ENCODE results near the gene TTLL5.
"Not testable (repeated sequence)": the region's sequence is repeated elsewhere in the genome, so short reads cannot be mapped to it uniquely, and the experiment has no call there.

TTLL5 gene

GRCh38 chr14:75650253-75651058, 10.6 kb upstream of the TTLL5 start:
- DNase-seq (ENCODE audit: low read depth in 3 of 3): no peak

- DNase-seq (ENCODE audit: low read depth in 3 of 3): no peak
Observed at GRCh38 chr14:75653563-75653962, 7.5 kb upstream of the TTLL5 start.

GRCh38 chr14:75654127-75654732, 6.8 kb upstream of the TTLL5 start:
- peak; percentile 68 to 75 (median 73) for DNase-seq (ENCODE audit: low read depth in 3 of 3)

GRCh38 chr14:75655235-75655634, 5.8 kb upstream of the TTLL5 start:
- DNase-seq (ENCODE audit: low read depth in 3 of 3): no peak

GRCh38 chr14:75657331-75657730, 3.7 kb upstream of the TTLL5 start:
- no peak for DNase-seq (ENCODE audit: low read depth in 3 of 3)

GRCh38 chr14:75658957-75659356, 2.1 kb upstream of the TTLL5 start:
- no peak for DNase-seq (ENCODE audit: low read depth in 3 of 3)

- DNase-seq (ENCODE audit: low read depth in 3 of 3): no peak
Observed at GRCh38 chr14:75660238-75660629, 812 bp upstream of the TTLL5 start.

GRCh38 chr14:75661499-75661814, 411 bp downstream of the TTLL5 start:
- DNase-seq (ENCODE audit: low read depth in 3 of 3): no peak

GRCh38 chr14:75662966-75663365, 1.9 kb downstream of the TTLL5 start:
- DNase-seq (ENCODE audit: low read depth in 3 of 3): no peak

GRCh38 chr14:75667099-75667765, 6.2 kb downstream of the TTLL5 start:
- no peak for DNase-seq (ENCODE audit: low read depth in 3 of 3)

GRCh38 chr14:75672605-75673192, 11.7 kb downstream of the TTLL5 start:
- no peak for DNase-seq (ENCODE audit: low read depth in 3 of 3)

- no peak for DNase-seq (ENCODE audit: low read depth in 3 of 3)
Observed at GRCh38 chr14:75673345-75674035, 12.4 kb downstream of the TTLL5 start.

- no peak for DNase-seq (ENCODE audit: low read depth in 3 of 3)
Observed at GRCh38 chr14:75675265-75675960, 14.4 kb downstream of the TTLL5 start.

GRCh38 chr14:75685910-75686309, 24.9 kb downstream of the TTLL5 start:
- no peak for DNase-seq (ENCODE audit: low read depth in 3 of 3)

GRCh38 chr14:75689012-75689411, 28.0 kb downstream of the TTLL5 start:
- no peak for DNase-seq (ENCODE audit: low read depth in 3 of 3)

- no peak for DNase-seq (ENCODE audit: low read depth in 3 of 3)
Observed at GRCh38 chr14:75690010-75690409, 29.0 kb downstream of the TTLL5 start.

- not testable (repeated sequence) for DNase-seq (ENCODE audit: low read depth in 3 of 3)
Observed at GRCh38 chr14:75695025-75695424, 34.0 kb downstream of the TTLL5 start.

GRCh38 chr14:75697386-75697785, 36.3 kb downstream of the TTLL5 start:
- DNase-seq (ENCODE audit: low read depth in 3 of 3): no peak

- DNase-seq (ENCODE audit: low read depth in 3 of 3): no peak
Observed at GRCh38 chr14:75697918-75698317, 36.9 kb downstream of the TTLL5 start.

GRCh38 chr14:75699331-75699730, 38.3 kb downstream of the TTLL5 start:
- DNase-seq (ENCODE audit: low read depth in 3 of 3): no peak

GRCh38 chr14:75700295-75700694, 39.2 kb downstream of the TTLL5 start:
- no peak for DNase-seq (ENCODE audit: low read depth in 3 of 3)

Measured in stimulated activated CD4-positive, alpha-beta T cell treated with anti-CD3 and anti-CD28 coated beads, TNF-alpha, amount 100 ng/mL, for 4 hours (primary cell).